AG04450 (cell line): ENCODE data around the gene SLC6A17. TPM values are rescaled to one million over a fixed set of nuclear protein-coding genes. Genes with fewer than 3 reads are reported as not detected.

Source experiments
- CTCF ChIA-PET: fragments of 300-600, 350-600 bp; formaldehyde crosslinking; extraction: SDS; loops from one replicate; lab custom pipeline; 2022; ENCODE audit warnings: antibody characterized with exemption, inconsistent platforms; lab: Charles Lee
- POLR2A ChIA-PET: fragments of 350-600 bp; formaldehyde crosslinking; extraction: SDS; loops from one replicate; lab custom pipeline; 2021; ENCODE audit warnings: antibody characterized with exemption, inconsistent platforms; lab: Yijun Ruan, JAX
- DNase-seq: peaks from one replicate; pipeline ENCODE4 v3.0.0-alpha.2; 2011; ENCODE audit warnings: low read depth, low spot score
- H3K27ac ChIP-seq: one replicate; pipeline ENCODE4 v1.5.1; 2012; ENCODE audit warnings: low read depth, low read length, control low read depth
- H3K27me3 ChIP-seq: one replicate; pipeline ENCODE4 v1.6.0; 2012; ENCODE audit warnings: low read length; ENCODE audit not compliant: control insufficient read depth, insufficient read depth
- H3K4me3 ChIP-seq: 2 replicates; pipeline ENCODE4 v1.5.1; 2011; ENCODE audit warnings: mild to moderate bottlenecking, low read depth, low read length, control low read depth
- H3K9me3 ChIP-seq: 2 replicates; pipeline ENCODE4 v1.5.1; 2012; ENCODE audit warnings: low read length; ENCODE audit not compliant: control insufficient read depth, insufficient read depth
- polyA plus RNA-seq: library from polyadenylated mRNA; depleted of rRNA; stranded (reverse); fragments of >200 nt; gene quantifications from 2 replicates; pipeline ENCODE4 v1.2.3, GENCODE V29; 2011
- TF ChIP-seq, protein P1 (sequence below): IDR thresholded peaks from 2 replicates; pipeline ENCODE4 v1.5.1; 2011; ENCODE audit warnings: low read depth, low read length, control low read depth, inconsistent platforms

Gene SLC6A17
- polyA plus RNA-seq, 1 experiment: 0.05 TPM

- ChIA-PET CTCF (interaction anchor here (1.2 kb wide), 1 partner anchor 70 kb away, joined by 3 read pairs; no protein-coding TSS in a partner anchor), POLR2A (no interaction called here)
- TF ChIP-seq, protein P1, sequence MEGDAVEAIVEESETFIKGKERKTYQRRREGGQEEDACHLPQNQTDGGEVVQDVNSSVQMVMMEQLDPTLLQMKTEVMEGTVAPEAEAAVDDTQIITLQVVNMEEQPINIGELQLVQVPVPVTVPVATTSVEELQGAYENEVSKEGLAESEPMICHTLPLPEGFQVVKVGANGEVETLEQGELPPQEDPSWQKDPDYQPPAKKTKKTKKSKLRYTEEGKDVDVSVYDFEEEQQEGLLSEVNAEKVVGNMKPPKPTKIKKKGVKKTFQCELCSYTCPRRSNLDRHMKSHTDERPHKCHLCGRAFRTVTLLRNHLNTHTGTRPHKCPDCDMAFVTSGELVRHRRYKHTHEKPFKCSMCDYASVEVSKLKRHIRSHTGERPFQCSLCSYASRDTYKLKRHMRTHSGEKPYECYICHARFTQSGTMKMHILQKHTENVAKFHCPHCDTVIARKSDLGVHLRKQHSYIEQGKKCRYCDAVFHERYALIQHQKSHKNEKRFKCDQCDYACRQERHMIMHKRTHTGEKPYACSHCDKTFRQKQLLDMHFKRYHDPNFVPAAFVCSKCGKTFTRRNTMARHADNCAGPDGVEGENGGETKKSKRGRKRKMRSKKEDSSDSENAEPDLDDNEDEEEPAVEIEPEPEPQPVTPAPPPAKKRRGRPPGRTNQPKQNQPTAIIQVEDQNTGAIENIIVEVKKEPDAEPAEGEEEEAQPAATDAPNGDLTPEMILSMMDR: no peak
- H3K27me3 ChIP-seq: peaks cover 16% of the 10 kb centered on the region
- no peak overlapping the region for H3K4me3 ChIP-seq
- no peak overlapping the region for H3K27ac ChIP-seq
- H3K9me3 ChIP-seq: no peaks in the 10 kb centered on the region
- DNase-seq: no peak
Measured at GRCh38 chr1:110242731-110243130, 92.4 kb downstream of the SLC6A17 start.

GRCh38 chr1:110243146-110243545, 92.9 kb downstream of the SLC6A17 start:
- ChIA-PET CTCF (no interaction called here), POLR2A (no interaction called here)
- Histone ChIP-seq H3K4me3 (no peak overlapping the region), H3K27ac (no peak overlapping the region), H3K9me3 (no peaks in the 10 kb centered on the region), H3K27me3 (peaks cover 16% of the 10 kb centered on the region)
- no peak for DNase-seq
- TF ChIP-seq, protein P1: no peak

GRCh38 chr1:110243574-110243973, 93.3 kb downstream of the SLC6A17 start:
- TF ChIP-seq, protein P1: no peak
- no peak overlapping the region for H3K4me3 ChIP-seq
- CTCF ChIA-PET: no interaction called here
- H3K9me3 ChIP-seq: no peaks in the 10 kb centered on the region
- H3K27me3 ChIP-seq: peaks cover 16% of the 10 kb centered on the region
- DNase-seq: no peak
- H3K27ac ChIP-seq: no peak overlapping the region
- POLR2A ChIA-PET: no interaction called here

DNA sequence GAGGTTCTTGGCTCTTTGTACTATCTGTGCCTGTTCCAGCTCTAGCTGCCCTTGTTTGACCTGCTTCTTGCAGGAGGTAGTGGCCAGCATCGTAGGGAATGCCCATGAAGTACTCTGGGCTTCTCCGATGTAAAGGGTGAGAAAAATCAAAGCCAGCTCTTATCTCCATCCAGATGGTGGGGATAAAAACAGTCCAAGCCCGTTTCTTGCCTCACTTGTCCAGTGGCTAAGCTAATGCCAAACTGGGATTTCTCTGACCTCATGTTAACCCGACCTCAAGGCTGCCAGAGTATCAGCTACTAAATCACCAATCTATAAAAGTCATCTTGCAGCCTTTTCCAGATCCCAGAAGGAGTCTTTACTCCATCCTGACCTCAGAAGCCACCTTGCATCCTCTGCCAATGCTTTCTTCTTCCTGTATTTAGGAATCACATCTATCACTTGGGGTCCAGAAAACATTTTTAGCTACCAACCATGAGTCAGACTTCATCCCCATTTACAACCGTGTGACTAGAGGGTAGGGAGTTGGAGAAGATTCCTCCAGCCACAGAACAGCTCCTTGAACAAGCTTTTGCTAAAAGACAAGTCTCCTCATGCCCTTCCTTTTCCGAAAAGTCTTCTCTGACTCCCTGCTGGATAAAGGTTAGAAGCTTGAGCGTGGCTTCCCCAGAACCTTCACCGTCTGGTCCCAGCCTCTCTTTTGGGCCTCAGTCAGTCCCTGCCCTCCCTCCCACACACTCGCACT, 95.8 kb downstream of the SLC6A17 start:
- CTCF ChIA-PET: no interaction called here
- POLR2A ChIA-PET: no interaction called here
- Histone ChIP-seq H3K4me3 (no peak overlapping the region), H3K9me3 (no peaks in the 10 kb centered on the region), H3K27ac (no peak overlapping the region), H3K27me3 (peaks cover 22% of the 10 kb centered on the region)
- no peak for DNase-seq
- TF ChIP-seq, protein P1: no peak

- TF ChIP-seq, protein P1: no peak
- Histone ChIP-seq H3K27me3 (peaks cover 23% of the 10 kb centered on the region), H3K4me3 (no peak overlapping the region), H3K9me3 (no peaks in the 10 kb centered on the region), H3K27ac (no peak overlapping the region)
- ChIA-PET CTCF (interaction anchor here (0.6 kb wide), 1 partner anchor 41 kb away, joined by 3 read pairs; no protein-coding TSS in a partner anchor), POLR2A (no interaction called here)
- no peak for DNase-seq
Measured at GRCh38 chr1:110248746-110249145, 98.5 kb downstream of the SLC6A17 start.
